Hematopoietic multipotent progenitor cell treated with erythropoietin and hydrocortisone succinate and interleukin-3 and kit ligand, for 4 days (in vitro differentiated cells): ENCODE measurements around the gene MYL2.

Experiments used
- DNase-seq: peaks from one replicate; pipeline ENCODE4 v3.0.0-alpha.2; 2015

The MYL2 gene

GRCh38 chr12:110929818-110930217 is 9.4 kb upstream of the MYL2 start:
- DNase-seq = no peak

GRCh38 chr12:110928700-110929099 is 8.3 kb upstream of the MYL2 start:
- peak; percentile 53 for DNase-seq

GRCh38 chr12:110927546-110927945 is 7.2 kb upstream of the MYL2 start:
- no peak for DNase-seq

GRCh38 chr12:110923692-110924334 is 3.4 kb upstream of the MYL2 start:
- no peak for DNase-seq

- no peak for DNase-seq
Measured at GRCh38 chr12:110923192-110923591, 2.8 kb upstream of the MYL2 start.

GRCh38 chr12:110922652-110923051 is 2.3 kb upstream of the MYL2 start:
- DNase-seq = no peak

GRCh38 chr12:110921262-110921661 is 883 bp upstream of the MYL2 start:
- no peak for DNase-seq

- DNase-seq = no peak
Measured at GRCh38 chr12:110919720-110920119, 659 bp downstream of the MYL2 start.

GRCh38 chr12:110917961-110918360 is 2.4 kb downstream of the MYL2 start:
- DNase-seq = no peak

GRCh38 chr12:110917467-110917866 is 2.9 kb downstream of the MYL2 start:
- no peak for DNase-seq

- DNase-seq = peak; percentile 19
Measured at GRCh38 chr12:110916295-110916875, 4.0 kb downstream of the MYL2 start.

GRCh38 chr12:110913119-110914056 is 7.0 kb downstream of the MYL2 start:
- peak; percentile 59 for DNase-seq

- no peak for DNase-seq
Measured at GRCh38 chr12:110912263-110912662, 8.1 kb downstream of the MYL2 start.

GRCh38 chr12:110908377-110909152 is 11.8 kb downstream of the MYL2 start:
- no peak for DNase-seq

- no peak for DNase-seq
Measured at GRCh38 chr12:110907583-110907982, 12.8 kb downstream of the MYL2 start.

- DNase-seq = no peak
Measured at GRCh38 chr12:110906985-110907384, 13.4 kb downstream of the MYL2 start.

- DNase-seq = no peak
Measured at GRCh38 chr12:110906516-110906915, 13.9 kb downstream of the MYL2 start.

GRCh38 chr12:110906083-110906482 is 14.3 kb downstream of the MYL2 start:
- peak; percentile 61 for DNase-seq

- no peak for DNase-seq
Measured at GRCh38 chr12:110903511-110903910, 16.9 kb downstream of the MYL2 start.

- DNase-seq = no peak
Measured at GRCh38 chr12:110901401-110901800, 19.0 kb downstream of the MYL2 start.

GRCh38 chr12:110896559-110896958 is 23.8 kb downstream of the MYL2 start:
- no peak for DNase-seq

- no peak for DNase-seq
Measured at GRCh38 chr12:110893956-110894355, 26.4 kb downstream of the MYL2 start.

GRCh38 chr12:110889361-110889760 is 31.0 kb downstream of the MYL2 start:
- no peak for DNase-seq
